ENCODE data around the gene CALN1.

Gene CALN1

DNA sequence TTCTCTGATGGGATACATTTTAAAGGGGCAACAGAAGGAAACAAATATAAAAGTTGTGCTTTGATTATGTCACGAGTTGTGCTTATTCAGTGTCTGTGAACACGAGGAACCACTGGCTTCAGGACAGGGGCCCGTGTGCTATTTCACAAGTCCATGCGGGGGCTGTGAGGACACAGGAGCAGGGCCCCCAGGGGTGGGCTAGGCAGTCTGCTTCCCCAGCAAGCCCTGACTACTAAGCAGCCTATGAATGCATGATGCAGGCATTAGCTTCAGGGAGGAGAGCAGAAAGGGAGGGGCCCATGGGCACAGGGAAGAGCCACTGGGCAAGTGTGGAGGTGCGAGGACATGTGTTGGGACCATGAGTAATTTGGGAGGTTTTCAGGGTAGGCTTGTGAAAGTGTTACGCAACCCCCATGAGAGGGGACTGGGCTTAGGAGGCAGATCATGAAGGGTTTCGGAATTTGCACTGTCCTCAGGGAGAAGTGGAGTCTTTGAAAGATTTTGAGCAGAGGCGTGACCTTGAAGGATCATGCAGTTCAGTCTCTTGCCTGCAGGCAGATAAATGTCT, 424.9 kb downstream of the CALN1 start:
- peaks cover 4% of the 10 kb centered on the region for H3K36me3 Mint-ChIP-seq (ENCODE audit: insufficient read depth)
- no peaks in the 10 kb centered on the region for H3K27me3 Mint-ChIP-seq
- H3K4me1 Mint-ChIP-seq: no peaks in the 10 kb centered on the region
- peaks cover 15% of the 10 kb centered on the region for H3K9me3 Mint-ChIP-seq
- DNase-seq (ENCODE audit: low spot score in 2 of 2): no peak
- ATAC-seq (replicated peaks; ENCODE audit: extremely low read depth, poor library complexity, severe bottlenecking): no peak
- H3K4me3 Mint-ChIP-seq: no peak overlapping the region
- H3K27ac Mint-ChIP-seq (ENCODE audit: low read depth): no peak overlapping the region

- H3K27ac Mint-ChIP-seq (ENCODE audit: low read depth): no peak overlapping the region
- no peak for ATAC-seq (replicated peaks; ENCODE audit: extremely low read depth, poor library complexity, severe bottlenecking)
- H3K4me1 Mint-ChIP-seq: no peaks in the 10 kb centered on the region
- peaks cover 15% of the 10 kb centered on the region for H3K9me3 Mint-ChIP-seq
- H3K27me3 Mint-ChIP-seq: no peaks in the 10 kb centered on the region
- DNase-seq (ENCODE audit: low spot score in 2 of 2): no peak
- peaks cover 4% of the 10 kb centered on the region for H3K36me3 Mint-ChIP-seq (ENCODE audit: insufficient read depth)
- no peak overlapping the region for H3K4me3 Mint-ChIP-seq
Observed at GRCh38 chr7:71984348-71984747, 427.8 kb downstream of the CALN1 start.

- no peak for DNase-seq (ENCODE audit: low spot score in 2 of 2)
- Mint-ChIP-seq H3K4me3 (no peak overlapping the region), H3K27me3 (no peaks in the 10 kb centered on the region), H3K36me3 (ENCODE audit: insufficient read depth) (peaks cover 4% of the 10 kb centered on the region), H3K9me3 (peaks cover 13% of the 10 kb centered on the region), H3K27ac (ENCODE audit: low read depth) (no peak overlapping the region), H3K4me1 (no peaks in the 10 kb centered on the region)
- ATAC-seq (replicated peaks; ENCODE audit: extremely low read depth, poor library complexity, severe bottlenecking): no peak
Observed at GRCh38 chr7:71982851-71983250, 429.3 kb downstream of the CALN1 start.

DNA sequence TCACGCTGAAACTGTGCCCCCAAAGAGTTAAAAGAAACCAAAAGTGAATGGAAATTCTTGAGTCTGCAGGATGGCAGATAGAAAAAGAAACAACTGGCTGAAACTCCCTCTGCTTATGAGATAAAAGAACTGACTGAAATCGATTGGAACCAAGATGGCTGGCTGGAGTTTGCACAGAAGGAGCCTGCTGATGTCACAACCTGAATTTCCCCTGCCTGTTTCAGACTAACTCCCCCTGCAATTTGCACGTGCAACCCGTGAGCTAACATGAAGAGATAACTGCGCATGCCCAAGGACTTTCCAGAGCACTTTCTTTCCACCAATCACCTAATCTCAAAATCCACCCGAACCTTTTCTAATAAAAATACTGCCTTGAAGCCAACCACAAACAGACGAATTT, 435.5 kb downstream of the CALN1 start:
- no peak for ATAC-seq (replicated peaks; ENCODE audit: extremely low read depth, poor library complexity, severe bottlenecking)
- Mint-ChIP-seq H3K27ac (ENCODE audit: low read depth) (no peak overlapping the region), H3K4me3 (no peak overlapping the region), H3K9me3 (peaks cover under 1% of the 10 kb centered on the region), H3K36me3 (ENCODE audit: insufficient read depth) (no peaks in the 10 kb centered on the region), H3K4me1 (no peaks in the 10 kb centered on the region), H3K27me3 (no peaks in the 10 kb centered on the region)
- DNase-seq (ENCODE audit: low spot score in 2 of 2): no peak

GRCh38 chr7:71974611-71975010, 437.5 kb downstream of the CALN1 start:
- H3K27me3 Mint-ChIP-seq: no peaks in the 10 kb centered on the region
- ATAC-seq (replicated peaks; ENCODE audit: extremely low read depth, poor library complexity, severe bottlenecking): no peak
- no peaks in the 10 kb centered on the region for H3K36me3 Mint-ChIP-seq (ENCODE audit: insufficient read depth)
- no peak overlapping the region for H3K4me3 Mint-ChIP-seq
- DNase-seq (ENCODE audit: low spot score in 2 of 2): no peak
- no peaks in the 10 kb centered on the region for H3K9me3 Mint-ChIP-seq
- no peaks in the 10 kb centered on the region for H3K4me1 Mint-ChIP-seq
- H3K27ac Mint-ChIP-seq (ENCODE audit: low read depth): no peak overlapping the region

DNA sequence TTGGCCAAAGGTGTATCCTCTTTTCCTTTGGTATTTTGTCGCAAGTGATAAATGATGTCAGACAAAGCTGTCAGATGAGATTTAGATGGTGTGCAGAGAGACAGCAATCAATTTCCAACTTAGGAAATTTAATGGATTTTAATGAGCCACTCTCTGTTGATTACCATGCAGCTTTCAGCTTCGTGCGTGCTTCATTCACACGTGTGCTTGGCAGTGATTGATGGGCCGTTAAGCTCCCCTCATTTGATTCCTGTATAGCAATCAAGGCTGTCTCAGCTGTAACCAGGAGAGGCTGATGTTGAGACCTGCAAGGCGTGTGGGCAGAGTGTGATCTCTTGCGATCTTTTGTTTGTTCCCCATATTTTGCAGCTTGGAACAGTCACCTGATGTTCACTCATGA, 439.6 kb downstream of the CALN1 start:
- DNase-seq (ENCODE audit: low spot score in 2 of 2): no peak
- Mint-ChIP-seq H3K9me3 (peaks cover 4% of the 10 kb centered on the region), H3K4me3 (no peak overlapping the region), H3K36me3 (ENCODE audit: insufficient read depth) (no peaks in the 10 kb centered on the region), H3K4me1 (no peaks in the 10 kb centered on the region), H3K27ac (ENCODE audit: low read depth) (no peak overlapping the region), H3K27me3 (no peaks in the 10 kb centered on the region)
- ATAC-seq (replicated peaks; ENCODE audit: extremely low read depth, poor library complexity, severe bottlenecking): no peak

DNA sequence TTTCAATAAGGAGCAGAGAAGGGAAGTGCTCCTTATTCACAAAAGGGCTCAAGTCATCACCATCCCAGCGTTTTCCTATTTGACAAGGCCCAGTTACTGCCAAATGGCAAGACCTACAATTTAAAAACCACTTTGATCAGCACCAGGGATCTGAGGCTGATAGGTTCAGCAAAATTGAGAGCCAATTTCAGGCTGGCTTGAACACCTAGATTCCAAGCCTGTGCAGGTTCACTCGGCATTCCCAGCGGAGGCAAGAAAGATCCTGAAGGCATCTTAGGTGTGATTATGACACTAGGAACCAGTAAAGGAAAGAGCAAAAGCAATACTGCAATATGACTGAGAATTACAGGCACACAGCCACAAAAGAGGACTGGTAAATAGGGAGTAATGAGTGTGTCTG, 441.4 kb downstream of the CALN1 start:
- H3K36me3 Mint-ChIP-seq (ENCODE audit: insufficient read depth): no peaks in the 10 kb centered on the region

DNA sequence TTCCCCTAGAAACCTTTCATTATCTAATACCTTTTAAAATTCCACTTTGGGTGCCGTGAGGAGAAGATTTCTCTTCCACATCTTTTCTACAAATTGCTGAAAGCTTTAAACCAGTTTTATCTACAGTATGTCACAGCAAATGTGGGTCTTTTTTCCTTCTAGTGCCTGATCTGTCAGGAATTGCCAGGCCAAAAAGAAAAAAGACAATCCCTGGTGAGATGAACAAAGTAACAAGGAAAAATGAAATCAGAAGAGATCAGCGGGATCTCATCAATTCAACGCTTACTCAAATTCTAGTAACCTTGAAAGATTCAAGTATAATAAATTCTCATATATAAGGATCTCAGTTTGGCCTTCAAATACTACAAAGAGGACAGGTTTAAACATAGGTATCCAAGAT, 449.5 kb downstream of the CALN1 start:
- no peak for ATAC-seq (replicated peaks; ENCODE audit: extremely low read depth, poor library complexity, severe bottlenecking)
- no peaks in the 10 kb centered on the region for H3K36me3 Mint-ChIP-seq (ENCODE audit: insufficient read depth)
- H3K4me1 Mint-ChIP-seq: no peaks in the 10 kb centered on the region
- H3K4me3 Mint-ChIP-seq: no peak overlapping the region
- no peaks in the 10 kb centered on the region for H3K27me3 Mint-ChIP-seq
- no peak for DNase-seq (ENCODE audit: low spot score in 2 of 2)
- H3K9me3 Mint-ChIP-seq: peaks cover 25% of the 10 kb centered on the region
- no peak overlapping the region for H3K27ac Mint-ChIP-seq (ENCODE audit: low read depth)

More for the DNA sequence above, 441.4 kb downstream of the CALN1 start:
- no peaks in the 10 kb centered on the region for H3K27me3 Mint-ChIP-seq
- H3K27ac Mint-ChIP-seq (ENCODE audit: low read depth): no peak overlapping the region
- peaks cover 4% of the 10 kb centered on the region for H3K9me3 Mint-ChIP-seq
- DNase-seq (ENCODE audit: low spot score in 2 of 2) (no peak), ATAC-seq (replicated peaks; ENCODE audit: extremely low read depth, poor library complexity, severe bottlenecking) (no peak)
- H3K4me1 Mint-ChIP-seq: no peaks in the 10 kb centered on the region
- no peak overlapping the region for H3K4me3 Mint-ChIP-seq

- no peak for ATAC-seq (replicated peaks; ENCODE audit: extremely low read depth, poor library complexity, severe bottlenecking)
- H3K36me3 Mint-ChIP-seq (ENCODE audit: insufficient read depth): no peaks in the 10 kb centered on the region
- DNase-seq (ENCODE audit: low spot score in 2 of 2): no peak
- H3K9me3 Mint-ChIP-seq: peaks cover 25% of the 10 kb centered on the region
- H3K4me1 Mint-ChIP-seq: no peaks in the 10 kb centered on the region
- no peak overlapping the region for H3K27ac Mint-ChIP-seq (ENCODE audit: low read depth)
- no peak overlapping the region for H3K4me3 Mint-ChIP-seq
- H3K27me3 Mint-ChIP-seq: no peaks in the 10 kb centered on the region
Observed at GRCh38 chr7:71961283-71961682, 450.9 kb downstream of the CALN1 start.

DNA sequence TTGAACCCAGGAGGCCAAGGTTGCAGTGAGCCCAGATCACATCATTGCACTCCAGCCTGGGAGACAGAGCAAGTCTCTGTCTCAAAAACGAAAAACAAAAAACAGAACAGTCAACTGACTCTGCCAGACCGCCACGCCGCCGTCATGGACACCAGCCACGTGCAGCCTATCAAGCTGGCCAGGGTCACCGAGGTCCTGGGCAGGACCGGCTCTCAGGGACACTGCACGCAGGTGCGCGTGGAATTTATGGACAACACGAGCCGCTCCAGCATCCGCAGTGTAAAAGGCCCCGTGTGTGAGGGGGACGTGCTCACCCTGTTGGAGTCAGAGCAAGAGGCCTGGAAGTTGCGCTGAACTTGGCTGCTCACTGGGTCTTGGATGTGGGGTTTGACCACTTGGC, 470.0 kb downstream of the CALN1 start:
- Mint-ChIP-seq H3K9me3 (no peaks in the 10 kb centered on the region), H3K4me3 (no peak overlapping the region), H3K27me3 (no peaks in the 10 kb centered on the region), H3K36me3 (ENCODE audit: insufficient read depth) (no peaks in the 10 kb centered on the region), H3K4me1 (no peaks in the 10 kb centered on the region), H3K27ac (ENCODE audit: low read depth) (no peak overlapping the region)
- DNase-seq (ENCODE audit: low spot score in 2 of 2): no peak
- no peak for ATAC-seq (replicated peaks; ENCODE audit: extremely low read depth, poor library complexity, severe bottlenecking)

DNA sequence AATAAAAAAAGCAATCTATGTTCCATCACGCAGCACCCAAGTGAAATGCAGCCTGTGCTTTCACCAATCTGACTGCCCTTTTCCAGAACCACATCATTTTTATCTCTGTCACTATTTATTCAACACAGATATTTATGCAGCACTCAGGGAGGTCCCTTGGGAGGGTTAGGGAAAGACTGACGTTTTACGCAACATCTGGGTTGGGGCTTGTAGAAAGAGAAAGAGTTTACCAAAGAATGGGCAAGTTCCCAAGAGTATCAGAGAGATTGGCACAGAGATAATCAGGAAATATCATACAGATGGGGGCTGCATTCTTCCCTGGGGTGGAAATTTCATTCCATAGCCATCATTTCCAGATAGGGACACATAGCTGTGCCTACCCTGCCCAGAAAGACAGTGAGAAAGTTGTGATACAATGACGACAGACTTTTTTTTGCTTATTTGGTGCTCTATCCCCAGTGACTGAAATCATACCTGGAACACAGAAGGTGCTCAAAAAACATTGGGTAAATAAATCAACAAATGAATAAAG, 474.2 kb downstream of the CALN1 start:
- no peak overlapping the region for H3K4me3 Mint-ChIP-seq

DNA sequence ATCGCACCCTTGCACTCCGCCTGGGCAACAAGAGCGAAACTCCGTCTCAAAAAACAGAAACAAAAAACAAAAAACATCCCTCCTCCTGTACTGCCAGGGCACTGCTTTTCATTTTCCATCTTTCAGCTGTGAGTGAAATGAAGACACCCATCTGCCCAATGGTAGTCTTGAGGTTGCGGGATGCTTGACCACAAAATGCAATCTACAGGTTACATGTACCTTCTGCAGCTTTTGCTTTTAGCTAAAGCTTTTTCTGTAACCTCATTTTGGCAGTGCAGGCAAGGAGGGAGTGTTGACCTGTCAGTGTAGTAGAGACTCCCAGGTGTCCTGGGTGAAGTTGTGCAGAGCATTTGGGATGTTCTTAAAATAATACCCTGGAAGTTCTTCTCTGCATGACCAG, 476.5 kb downstream of the CALN1 start:
- H3K9me3 Mint-ChIP-seq: peaks cover 25% of the 10 kb centered on the region
- no peaks in the 10 kb centered on the region for H3K4me1 Mint-ChIP-seq
- no peaks in the 10 kb centered on the region for H3K27me3 Mint-ChIP-seq
- H3K4me3 Mint-ChIP-seq: no peak overlapping the region
- no peak for DNase-seq (ENCODE audit: low spot score in 2 of 2)
- H3K27ac Mint-ChIP-seq (ENCODE audit: low read depth): no peak overlapping the region
- no peak for ATAC-seq (replicated peaks; ENCODE audit: extremely low read depth, poor library complexity, severe bottlenecking)
- H3K36me3 Mint-ChIP-seq (ENCODE audit: insufficient read depth): peaks cover 1% of the 10 kb centered on the region

More for the DNA sequence above, 474.2 kb downstream of the CALN1 start:
- no peaks in the 10 kb centered on the region for H3K4me1 Mint-ChIP-seq
- no peak overlapping the region for H3K27ac Mint-ChIP-seq (ENCODE audit: low read depth)
- ATAC-seq (replicated peaks; ENCODE audit: extremely low read depth, poor library complexity, severe bottlenecking) (no peak), DNase-seq (ENCODE audit: low spot score in 2 of 2) (no peak)
- H3K27me3 Mint-ChIP-seq: no peaks in the 10 kb centered on the region
- H3K36me3 Mint-ChIP-seq (ENCODE audit: insufficient read depth): peaks cover 1% of the 10 kb centered on the region
- H3K9me3 Mint-ChIP-seq: peaks cover 25% of the 10 kb centered on the region

- no peaks in the 10 kb centered on the region for H3K4me1 Mint-ChIP-seq
- H3K27ac Mint-ChIP-seq (ENCODE audit: low read depth): no peak overlapping the region
- peaks cover 33% of the 10 kb centered on the region for H3K9me3 Mint-ChIP-seq
- DNase-seq (ENCODE audit: low spot score in 2 of 2) (no peak), ATAC-seq (replicated peaks; ENCODE audit: extremely low read depth, poor library complexity, severe bottlenecking) (no peak)
- H3K27me3 Mint-ChIP-seq: no peaks in the 10 kb centered on the region
- H3K36me3 Mint-ChIP-seq (ENCODE audit: insufficient read depth): peaks cover 1% of the 10 kb centered on the region
- H3K4me3 Mint-ChIP-seq: no peak overlapping the region
Observed at GRCh38 chr7:71933426-71933825, 478.7 kb downstream of the CALN1 start.
